ENCODE results near the gene ARIH2.

The ARIH2 gene

DNA sequence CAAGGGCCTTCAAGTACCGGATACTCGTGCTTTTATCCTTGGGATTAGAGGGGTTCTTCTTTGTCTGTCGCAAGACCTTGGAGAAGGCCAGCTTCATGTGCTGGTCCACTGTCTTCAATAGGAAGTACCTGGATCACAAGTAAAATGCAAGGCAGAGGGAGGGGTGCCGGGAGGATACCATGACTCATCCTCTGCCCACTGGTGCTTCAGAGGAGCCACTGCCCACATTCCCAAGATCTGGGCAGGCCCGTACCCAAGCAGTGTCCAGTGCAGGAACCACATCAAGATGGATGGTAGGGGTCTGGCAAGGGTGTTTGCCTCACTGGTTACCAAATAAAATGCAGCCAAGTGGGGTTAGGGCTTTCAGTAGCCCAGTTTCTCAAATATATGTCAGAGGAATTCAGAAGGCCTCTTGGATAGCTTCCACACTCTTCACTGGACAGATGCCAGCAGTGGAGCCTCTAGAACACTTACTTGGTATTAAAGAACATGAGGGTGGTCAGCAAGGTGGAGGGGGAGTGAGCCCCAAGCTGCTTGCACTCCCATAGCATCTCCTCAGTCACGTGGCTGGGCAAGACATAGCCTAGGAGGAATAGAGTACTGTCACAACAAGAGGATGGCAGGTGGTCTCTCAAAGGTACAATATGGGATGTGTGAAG, 114.1 kb downstream of the ARIH2 start:
- H3K9me3 ChIP-seq (ENCODE audit: control insufficient read depth in 1 of 2, low read length in 2 of 2) = no peaks in the 10 kb centered on the region
- no peak overlapping the region for H3K4me3 ChIP-seq (ENCODE audit: low read depth in 1 of 2, low read length in 2 of 2)
- H3K27me3 ChIP-seq (ENCODE audit: low read depth, low read length) = no peaks in the 10 kb centered on the region
- peaks cover 39 to 55% of the 10 kb centered on the region in 2 donors for H3K36me3 ChIP-seq (ENCODE audit: control insufficient read depth in 1 of 2, insufficient read depth in 2 of 2, low read length in 2 of 2)
- peaks cover 11 to 14% of the 10 kb centered on the region in 2 donors for H3K4me1 ChIP-seq (ENCODE audit: control insufficient read depth in 1 of 2, insufficient read depth in 2 of 2, low read length in 2 of 2)
- H3K27ac ChIP-seq (ENCODE audit: low read length) = no peak overlapping the region

DNA sequence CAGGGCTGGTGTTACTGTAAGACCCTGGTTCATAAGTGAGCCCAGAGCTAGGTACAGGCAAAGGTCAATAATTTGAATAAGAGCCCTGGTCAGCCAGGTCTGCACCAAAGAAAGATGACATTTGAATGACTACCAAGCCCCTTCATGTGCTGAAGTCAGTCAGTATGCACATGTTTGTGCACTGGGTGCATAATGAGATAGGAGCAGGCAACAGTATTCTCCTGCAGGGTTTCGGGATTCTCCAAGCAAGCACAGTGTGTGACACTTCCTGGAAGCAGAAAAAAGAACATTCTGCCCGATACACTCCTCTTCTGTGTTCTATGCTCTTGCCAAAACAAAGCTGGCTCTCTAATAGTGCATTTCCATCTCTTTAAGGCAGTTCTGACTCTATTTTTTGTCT, 116.0 kb downstream of the ARIH2 start:
- H3K4me1 ChIP-seq (ENCODE audit: control insufficient read depth in 1 of 2, insufficient read depth in 2 of 2, low read length in 2 of 2) = peaks cover 0 to 5% of the 10 kb centered on the region in 2 donors
- no peak overlapping the region for H3K27ac ChIP-seq (ENCODE audit: low read length)
- no peaks in the 10 kb centered on the region for H3K27me3 ChIP-seq (ENCODE audit: low read depth, low read length)
- no peaks in the 10 kb centered on the region for H3K9me3 ChIP-seq (ENCODE audit: control insufficient read depth in 1 of 2, low read length in 2 of 2)
- H3K4me3 ChIP-seq (ENCODE audit: low read depth in 1 of 2, low read length in 2 of 2) = no peak overlapping the region
- peaks cover 39 to 55% of the 10 kb centered on the region in 2 donors for H3K36me3 ChIP-seq (ENCODE audit: control insufficient read depth in 1 of 2, insufficient read depth in 2 of 2, low read length in 2 of 2)

GRCh38 chr3:49035281-49035680, 116.6 kb downstream of the ARIH2 start:
- Histone ChIP-seq H3K4me1 (ENCODE audit: control insufficient read depth in 1 of 2, insufficient read depth in 2 of 2, low read length in 2 of 2) (peaks cover 0 to 5% of the 10 kb centered on the region in 2 donors), H3K9me3 (ENCODE audit: control insufficient read depth in 1 of 2, low read length in 2 of 2) (no peaks in the 10 kb centered on the region), H3K36me3 (ENCODE audit: control insufficient read depth in 1 of 2, insufficient read depth in 2 of 2, low read length in 2 of 2) (peaks cover 39 to 58% of the 10 kb centered on the region in 2 donors), H3K27ac (ENCODE audit: low read length) (no peak overlapping the region), H3K27me3 (ENCODE audit: low read depth, low read length) (no peaks in the 10 kb centered on the region), H3K4me3 (ENCODE audit: low read depth in 1 of 2, low read length in 2 of 2) (no peak overlapping the region)
